HG03097 (cell line): ENCODE data around the gene DDX20.
"Not testable (repeated sequence)": the region's sequence is repeated elsewhere in the genome, so short reads cannot be mapped to it uniquely, and the experiment has no call there.

Experiments used
- ATAC-seq: cut with Tn5 transposase; IDR thresholded peaks from one replicate; pipeline ENCODE4 v1.9.1; 2021; ENCODE audit not compliant: unreplicated experiment, low FRiP score

DDX20 gene

DNA sequence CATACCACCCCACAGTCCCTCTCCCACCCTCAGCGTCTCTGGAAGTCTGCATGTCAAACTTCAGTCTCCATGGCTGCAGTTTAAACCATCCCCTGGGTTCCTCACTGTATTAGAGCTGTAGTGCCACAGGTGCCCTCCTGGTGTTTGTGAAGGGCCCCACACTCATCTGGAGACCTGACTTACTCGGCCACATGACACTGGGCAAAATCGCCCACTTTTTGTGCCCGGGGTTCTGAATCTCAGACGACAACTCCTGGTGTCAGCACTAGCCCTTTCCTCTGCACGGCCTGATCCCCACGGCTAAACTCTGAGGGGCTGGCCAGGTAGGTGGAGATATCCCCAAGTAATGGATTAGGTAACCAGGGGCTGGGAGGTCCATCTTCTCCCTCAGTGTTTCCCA, 23.0 kb upstream of the DDX20 start:
- ATAC-seq, result no peak

DNA sequence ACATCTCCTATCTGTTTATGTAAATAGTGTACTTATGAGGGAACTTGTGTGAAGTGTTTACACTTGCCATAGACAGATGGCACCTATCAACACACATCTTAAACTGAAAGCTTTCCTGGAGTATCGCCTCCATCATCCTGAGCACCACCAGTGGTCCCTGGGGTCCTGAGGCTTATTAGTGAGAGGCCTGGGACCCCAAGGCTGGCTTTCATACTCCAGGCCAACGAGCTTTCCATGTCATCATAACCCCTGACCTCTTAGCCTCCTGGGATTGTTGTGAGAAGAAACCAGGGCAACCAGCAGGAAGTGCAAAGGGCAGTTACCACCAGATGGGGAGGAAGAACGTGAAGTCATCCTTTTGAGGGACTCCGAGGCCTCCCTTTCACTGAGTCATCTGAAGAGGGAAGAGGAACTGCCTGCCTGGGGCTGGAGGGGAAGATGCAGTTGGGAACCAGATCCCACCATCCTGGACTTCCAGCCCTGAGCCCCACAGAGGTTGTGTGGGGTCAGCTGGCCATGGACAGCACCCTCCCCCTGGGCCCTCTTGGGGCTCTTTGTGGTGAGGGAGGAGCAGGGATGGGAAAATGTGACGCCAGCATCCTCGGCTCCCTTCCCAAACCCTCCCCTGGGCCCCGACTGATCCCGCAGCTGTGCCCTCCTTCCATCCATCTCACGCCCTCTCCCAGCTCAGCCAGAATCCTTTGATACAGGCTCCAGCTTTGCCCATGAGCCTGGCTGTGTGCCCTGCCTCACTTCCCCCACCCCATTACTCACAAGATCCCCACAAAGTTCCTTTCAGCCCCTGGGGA, 22.3 kb upstream of the DDX20 start:
- no peak for ATAC-seq

DNA sequence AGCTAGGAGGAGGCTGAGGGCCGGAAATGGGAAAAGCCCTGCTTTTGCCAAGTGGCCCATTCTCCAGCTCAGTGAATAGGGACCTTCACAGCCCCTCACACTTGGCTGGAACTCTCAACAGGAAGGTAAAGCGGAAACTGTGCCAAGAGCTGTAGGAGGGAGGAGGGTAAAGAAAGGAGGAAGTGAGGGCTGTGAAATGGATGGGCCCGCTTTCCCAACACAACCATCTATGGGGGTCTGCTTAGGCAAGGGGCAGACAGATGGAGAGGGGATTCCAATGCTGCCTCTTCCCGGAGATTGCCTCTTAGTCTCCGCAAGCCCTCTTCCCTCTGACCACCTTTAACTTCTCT, 21.7 kb upstream of the DDX20 start:
- ATAC-seq, result no peak

DNA sequence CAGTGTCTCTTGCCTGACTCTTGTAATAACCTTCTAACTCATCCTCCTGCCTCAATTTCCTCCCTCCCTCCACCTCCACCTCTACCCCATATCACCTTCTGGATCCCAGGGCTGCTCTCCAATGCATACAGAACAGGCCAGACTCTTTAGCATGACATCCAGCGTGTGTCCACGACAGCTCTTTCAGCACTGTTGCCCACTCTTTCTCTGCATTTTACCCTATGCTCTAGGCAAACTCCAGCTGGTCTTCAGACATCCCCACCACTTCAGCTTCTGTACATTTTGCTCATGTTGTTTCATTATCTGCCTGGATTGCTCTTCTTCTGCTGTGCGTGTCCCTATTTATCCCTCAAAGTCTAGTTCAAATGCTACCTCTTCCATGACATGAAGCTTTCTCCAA, 21.3 kb upstream of the DDX20 start:
- no peak for ATAC-seq

DNA sequence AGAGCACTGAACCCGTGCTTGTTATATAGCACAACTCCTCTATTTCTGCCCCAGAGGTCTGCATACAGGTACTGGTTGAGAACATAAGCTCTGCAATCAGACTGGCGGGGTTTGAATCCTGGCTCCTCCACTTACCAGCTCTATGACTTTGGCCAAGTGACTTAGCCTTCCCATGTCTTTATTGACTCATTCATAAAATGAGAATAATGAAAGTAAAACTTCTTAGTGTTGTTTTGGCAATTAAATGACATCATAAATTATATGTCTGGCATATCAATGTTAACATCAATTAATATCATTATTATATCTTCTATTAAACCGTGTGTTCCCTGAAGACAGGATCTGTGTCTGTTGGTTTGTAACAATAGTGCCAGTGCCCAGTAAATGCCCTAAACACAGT, 20.8 kb upstream of the DDX20 start:
- no peak for ATAC-seq

DNA sequence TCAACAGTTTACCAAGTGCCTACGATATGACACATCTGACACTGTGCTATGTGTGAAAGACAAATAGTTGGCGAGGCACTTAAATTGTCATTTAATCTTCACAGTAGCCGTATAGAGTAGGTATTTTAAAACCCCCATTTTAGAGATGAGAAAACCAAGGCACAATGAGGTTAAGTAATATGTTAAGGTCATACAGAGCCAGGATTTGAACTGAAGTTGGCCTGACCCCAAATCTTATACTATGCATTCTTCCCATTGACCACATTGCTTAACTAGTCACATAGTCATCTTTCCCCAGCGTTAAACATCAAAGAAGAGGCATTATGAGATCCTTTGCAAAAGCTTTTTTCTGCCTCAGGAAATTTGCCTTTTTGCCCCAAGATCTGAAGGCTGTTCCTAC, 20.4 kb upstream of the DDX20 start:
- ATAC-seq, result no peak

DNA sequence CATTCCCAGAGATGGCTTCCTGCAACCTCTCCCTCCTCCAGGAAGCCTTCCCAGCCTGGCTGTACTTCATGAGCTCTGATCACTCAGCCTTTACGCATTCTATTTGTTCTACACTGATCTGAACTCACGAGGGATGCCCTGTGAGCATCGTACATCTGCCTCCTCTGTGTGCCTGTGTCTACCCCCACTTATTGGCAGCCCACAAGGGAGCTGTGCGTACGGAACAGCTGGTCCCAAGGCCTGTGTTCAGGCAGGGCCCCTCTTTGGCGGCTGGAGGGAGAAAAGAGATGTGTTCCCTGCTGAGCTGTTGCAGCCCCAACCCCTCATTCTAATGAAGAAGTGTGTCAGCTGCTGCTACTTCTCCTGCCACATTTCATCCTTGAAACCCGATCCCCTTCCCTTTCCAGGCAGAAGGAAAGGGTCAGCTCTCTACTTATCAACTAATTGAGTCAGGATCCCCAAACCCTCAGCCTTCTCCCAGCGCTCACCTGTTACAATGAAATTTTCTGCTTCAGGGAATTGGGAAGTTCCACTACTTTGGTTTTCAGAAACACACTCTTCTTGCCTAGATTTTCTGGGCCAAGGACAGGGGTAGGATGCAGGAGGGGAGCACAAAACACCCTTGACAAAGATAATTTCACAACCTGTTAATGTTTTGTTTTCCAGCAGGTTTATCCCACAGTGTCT, 19.7 kb upstream of the DDX20 start:
- no peak for ATAC-seq

DNA sequence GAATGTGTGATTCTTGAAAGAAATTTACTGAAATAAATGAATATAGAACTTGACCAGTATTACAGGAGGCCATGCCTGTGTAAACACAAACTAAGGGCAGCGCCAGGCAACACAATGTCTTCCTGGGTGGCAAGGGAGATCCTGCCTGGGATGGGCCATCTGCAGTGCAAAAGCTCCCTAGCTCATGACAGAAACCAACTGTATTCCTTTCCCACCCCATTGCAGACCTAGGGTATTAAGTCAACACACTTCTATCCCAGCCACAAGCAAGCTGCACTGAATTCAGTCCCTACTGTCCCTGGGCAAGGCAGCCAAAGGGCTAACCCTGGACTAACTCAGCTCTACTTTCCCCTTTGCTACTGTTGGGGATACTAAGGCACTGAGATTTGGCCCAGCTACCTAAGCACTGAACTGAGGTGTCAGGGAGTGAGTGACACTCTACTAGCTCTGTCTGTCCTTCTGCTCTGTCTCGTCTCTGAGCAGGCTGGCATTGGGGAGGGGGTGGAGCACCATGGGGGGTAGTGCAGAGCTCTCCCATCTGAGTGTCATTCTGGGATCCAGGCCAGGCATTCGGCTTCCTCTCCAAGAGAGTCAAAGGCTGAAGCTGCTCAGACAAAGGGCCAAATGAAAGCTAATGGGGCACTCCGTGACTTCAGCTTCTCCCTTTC, 19.0 kb upstream of the DDX20 start:
- ATAC-seq, result no peak

DNA sequence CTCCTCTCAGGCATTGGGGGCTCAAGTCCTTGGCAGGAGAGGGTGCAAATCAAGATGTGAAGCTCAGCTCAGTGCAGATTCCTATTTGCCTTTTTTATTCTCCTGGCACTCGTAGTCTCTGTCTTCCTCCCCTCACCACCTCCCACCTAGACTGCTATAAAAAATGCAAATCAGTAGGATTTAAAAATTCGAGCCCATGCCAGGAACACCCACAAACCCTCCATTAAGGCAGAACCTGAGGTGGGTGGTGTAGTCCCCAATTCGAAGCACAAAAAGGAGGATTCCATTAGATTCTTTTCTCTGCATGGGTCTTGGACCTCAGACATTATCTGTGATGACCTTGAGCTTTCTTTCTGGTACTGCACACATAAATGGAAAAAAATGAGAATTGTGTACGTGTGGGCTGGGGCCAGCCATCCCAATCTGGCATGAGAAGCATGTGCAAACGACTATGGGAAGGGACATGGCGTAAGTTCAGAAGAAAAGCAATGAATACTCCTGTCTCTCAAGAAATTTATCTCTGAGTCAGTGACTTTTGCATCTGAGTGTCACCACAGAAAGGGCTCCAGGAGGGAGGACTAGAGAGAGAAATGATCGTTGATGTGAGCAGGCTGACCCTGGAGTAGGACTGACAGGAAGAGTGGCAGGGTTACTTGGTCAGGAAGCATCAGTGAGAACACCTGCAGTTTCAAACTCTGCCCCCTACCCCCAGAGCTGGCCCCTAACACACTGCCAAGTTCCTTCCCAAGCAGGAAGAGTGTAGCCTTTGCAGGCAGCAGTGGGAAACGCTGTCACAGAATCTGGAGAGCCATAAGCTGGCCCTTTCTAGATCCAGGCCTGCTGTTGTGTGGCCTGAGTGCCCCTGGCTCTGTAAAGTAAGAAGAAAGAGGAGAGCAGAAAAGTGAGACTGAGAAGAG, 18.2 kb upstream of the DDX20 start:
- no peak for ATAC-seq

DNA sequence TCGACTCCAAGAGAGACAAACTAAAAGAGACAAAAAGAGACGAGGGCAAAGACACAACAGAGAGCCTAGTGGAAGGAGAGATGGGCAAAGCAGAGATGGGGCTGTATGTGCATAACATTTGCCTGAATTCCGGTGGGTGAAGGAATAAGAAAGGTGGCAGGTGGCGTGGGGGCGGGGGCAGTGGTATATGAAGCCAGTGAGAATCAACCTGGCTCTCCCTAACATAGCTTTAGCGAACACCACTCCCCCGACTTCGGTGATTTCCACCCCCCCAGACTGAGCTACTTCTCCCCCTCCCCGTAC, 17.6 kb upstream of the DDX20 start:
- no peak for ATAC-seq

DNA sequence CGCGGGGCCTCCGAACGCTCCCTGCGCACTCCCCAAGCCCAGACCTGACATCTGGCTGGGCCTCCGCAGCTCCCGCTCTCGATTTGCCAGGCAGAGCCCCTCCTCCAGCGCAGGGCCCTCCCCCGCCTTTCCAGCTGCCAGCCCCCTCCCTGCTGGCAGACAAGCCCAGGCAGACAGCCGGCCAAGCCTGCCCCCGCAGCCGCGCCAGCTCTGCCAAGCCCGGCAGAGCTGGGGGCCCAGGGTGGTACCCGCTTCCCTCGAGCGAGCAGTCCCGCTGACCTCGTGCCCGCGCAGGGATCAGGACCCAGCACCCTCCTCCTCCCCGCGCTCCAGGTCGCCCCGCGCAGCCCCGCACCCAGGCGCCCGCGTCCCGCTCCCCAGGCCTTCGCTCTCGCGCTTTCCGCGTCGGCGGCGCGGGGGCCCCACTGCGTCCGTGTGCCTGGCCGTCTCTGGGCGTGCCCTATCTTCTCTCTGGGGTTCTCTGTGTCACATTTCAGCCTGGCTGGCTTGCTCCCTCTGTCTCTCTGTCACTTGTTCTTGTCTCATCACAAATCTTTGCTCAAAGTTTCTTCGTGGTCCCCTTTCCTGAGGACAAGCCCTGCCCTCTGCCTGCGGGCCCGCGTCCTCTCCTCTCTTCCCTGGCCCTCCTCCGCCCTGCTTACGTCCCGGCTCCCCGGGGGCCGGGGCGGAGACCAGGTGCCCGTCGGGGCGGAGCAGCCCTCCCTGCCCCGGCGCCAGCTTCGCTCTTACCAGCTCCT, 17.1 kb upstream of the DDX20 start:
- peak; percentile 33 for ATAC-seq

DNA sequence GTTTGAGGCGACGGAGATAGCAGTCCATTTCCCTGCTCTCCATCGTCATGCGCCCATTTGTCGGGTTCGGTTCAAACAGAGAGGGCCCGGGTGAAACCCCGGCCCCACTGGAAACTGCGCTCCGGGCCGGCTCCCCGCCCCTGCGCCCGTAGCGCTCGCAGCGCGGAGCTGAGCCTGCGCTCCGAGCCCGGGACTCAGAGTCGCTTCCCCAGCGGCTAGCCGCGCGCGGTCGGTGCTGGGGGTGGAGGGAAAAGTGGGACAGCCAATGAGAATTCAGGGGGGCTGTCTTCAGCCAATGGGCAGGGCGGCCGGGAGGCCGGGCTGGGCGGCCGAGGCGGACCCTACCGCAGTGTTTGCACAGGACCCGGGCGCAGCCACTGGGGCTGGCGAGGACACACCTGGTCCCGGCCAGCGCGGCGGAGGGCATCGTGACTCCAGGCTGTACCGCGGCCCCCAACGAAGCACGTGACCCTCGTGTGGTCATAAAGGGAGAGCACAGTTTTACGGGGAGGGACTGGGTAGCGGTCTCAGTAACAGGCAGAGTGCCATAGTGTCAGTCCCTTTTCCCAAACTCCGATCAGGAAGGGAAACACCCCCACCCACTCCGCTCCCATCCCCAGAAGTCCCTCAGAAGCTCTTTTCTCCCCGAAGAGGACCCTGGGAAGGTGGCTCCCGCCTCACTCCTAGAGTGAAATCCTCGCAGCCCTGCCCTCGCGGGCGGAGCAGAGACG, 16.3 kb upstream of the DDX20 start, which contains the start of gene INKA2:
Gene INKA2 (minus strand): TSS at position 202 of the 731 bp plus-strand sequence. CDS start 153 bp downstream, at position 49.
- ATAC-seq, result peak; percentile 75

DNA sequence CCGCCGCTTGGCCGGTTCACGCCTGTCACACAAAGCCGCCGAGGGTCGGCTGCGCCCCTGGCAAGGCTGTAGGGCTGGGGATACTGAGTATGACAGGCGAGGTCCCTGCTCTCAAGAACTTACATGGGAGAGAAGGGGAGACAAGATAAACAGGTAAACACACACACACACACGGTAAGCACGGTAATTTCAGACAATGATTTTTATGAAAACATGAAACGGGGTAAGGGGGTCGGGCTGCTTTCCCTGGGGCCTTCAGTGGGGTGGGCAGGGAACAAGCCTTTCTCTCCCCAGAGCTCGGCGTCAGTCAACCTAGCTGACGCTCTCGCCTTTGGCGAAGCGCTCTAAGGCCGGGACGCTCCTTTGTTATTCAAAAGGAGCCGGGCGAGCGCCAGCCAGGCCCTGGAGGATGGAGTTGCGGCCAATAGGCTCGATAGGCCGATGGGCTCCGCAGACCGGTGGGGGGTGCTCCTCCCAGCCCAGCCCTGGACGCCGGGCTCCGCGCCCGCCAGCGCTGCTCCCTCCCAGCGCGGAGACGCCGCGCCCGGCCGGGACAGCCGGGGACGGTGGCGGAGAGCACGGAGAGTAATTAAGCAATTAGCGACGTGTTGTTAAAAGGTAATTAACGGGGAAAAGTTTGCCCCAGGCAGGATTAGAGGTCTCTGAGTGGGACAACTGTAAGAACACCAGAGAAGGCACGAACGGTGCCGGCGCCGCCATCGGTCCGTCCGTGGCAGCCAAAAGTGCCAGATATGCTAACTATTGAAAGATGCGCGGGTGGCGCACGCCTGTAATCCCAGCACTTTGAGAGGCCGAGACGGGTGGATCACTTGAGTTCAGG, 15.6 kb upstream of the DDX20 start:
- no peak for ATAC-seq

DNA sequence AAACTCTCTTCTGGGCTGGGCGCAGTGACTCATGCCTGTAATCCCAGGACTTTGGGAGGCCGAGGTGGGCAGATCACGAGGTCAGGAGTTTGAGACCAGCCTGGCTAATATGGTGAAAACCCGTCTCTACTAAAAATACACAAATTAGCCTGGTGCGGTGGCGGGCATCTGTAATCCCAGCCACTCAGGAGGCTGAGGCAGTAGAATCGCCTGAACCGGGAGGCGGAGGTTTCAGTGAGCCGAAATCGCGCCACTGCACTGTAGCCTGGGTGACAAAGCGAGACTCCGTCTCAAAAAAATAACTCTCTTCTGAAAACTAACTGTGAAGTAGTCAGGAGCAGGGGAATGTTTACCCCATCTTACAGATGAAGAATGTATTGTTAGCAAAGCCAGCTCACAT, 13.4 kb upstream of the DDX20 start:
- not testable (repeated sequence) for ATAC-seq

DNA sequence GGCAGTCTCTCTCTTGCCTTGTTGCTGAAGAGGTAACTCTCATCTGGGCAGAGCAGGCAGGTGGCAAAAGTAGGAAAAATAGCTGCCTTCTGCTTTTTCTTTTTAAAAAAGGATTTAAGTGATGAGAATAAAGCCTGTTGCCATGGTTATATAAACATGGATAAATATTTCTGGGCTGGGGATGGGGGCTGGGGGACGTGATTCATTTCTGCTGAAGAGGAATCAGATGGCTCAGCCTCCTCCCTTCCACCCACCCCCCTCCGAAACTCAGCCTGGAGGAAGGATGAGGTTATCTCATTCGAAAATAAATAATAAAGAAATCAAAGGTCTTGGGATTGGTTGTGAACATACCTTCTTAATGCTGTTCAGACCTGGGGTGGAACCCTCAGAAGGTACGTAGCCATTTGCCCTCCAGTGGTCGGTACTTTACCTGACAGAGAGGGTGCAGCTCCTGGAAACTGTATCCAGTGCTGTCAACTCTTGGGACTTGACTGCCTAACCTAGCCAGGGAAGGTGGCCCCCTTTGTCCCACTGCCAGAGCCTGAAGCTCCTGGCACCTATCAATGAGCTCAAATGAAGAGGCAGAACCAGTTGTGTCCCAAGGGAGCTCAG, 12.7 kb upstream of the DDX20 start:
- ATAC-seq, result no peak

DNA sequence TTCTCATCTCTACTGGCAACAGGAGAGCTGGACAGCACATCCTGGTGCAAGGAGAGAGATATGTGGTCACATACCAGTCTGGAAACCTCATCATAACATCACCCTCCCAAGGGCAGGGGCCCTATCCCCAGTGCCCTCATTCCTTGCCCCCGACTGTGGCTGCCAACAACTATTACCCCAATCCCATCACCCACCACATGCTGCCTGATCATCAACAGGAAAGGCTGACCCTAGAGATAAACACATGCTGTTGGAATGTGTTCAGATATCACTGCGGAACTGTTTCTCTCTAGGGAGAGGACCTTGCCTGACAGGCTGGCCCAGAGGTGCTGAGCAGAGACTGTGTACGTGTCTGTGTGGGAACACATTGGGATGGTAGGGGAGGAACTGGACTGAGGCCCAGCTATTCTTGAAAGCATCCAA, 12.0 kb upstream of the DDX20 start:
- no peak for ATAC-seq

DNA sequence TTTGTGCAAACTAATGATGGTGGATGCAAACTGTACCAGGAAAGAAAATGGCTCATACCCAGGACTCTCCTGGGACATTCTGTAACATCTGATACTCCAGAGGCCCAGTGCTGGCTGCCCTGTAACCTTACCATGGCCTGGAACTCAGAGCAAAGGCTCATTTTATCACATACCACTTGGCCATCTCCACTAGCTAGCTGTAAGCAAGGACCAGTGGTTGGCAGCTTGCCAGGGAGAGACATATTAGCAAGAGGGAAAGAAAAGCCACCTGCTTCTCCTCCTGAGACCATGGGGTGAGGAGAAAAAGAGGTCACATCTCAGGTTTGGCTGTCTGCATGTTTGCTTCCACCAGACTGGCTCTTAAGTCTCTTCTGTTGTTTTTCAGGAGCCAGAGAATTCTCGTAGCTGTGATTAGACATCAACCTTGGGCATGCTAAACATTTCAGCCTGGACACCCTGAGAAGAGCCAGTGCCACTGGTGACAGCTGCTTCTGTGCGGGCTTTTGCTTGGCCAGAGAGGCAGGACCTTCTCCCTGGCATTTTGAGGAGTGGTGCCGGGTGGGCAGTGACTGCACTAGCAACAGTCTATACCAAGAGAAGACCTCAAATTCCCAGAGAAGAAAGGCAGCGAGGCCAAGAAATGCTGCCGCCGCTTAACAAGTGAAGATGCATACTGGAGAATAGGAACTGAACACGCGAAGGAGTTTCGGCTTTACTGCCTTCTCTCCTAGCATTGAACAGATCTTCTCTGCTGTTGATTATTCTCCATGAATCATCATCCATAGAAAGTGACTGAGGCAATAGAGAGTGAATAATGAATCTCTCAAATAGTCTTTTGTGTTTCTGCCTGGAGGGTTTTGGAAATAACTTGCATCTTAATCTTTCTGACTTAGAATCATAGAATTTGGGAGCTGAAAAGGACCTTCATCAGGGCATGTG, 9.8 kb upstream of the DDX20 start:
- ATAC-seq, result no peak
